Uterus (tissue), 4 donors: Measurements from ENCODE around the gene EED. TPM values are rescaled to one million over a fixed set of nuclear protein-coding genes. Genes with fewer than 3 reads are reported as not detected.
A peak's percentile ranks its signal among the peaks of the same experiment; 100 is the strongest.
"Not testable (repeated sequence)": the region's sequence is repeated elsewhere in the genome, so short reads cannot be mapped to it uniquely, and the experiment has no call there.

Experiments
- DNase-seq, 2 donors: peaks; one replicate each; pipeline ENCODE4 v3.0.0-alpha.2; 2019 to 2020
- H3K27ac ChIP-seq, 2 donors: fragments of 200-600 bp; sonication (generic); 1 replicate in 1 of 2; 2 replicates in 1 of 2; pipeline ENCODE4 v1.5.1; 2016 to 2018
- H3K27me3 ChIP-seq, 2 donors: fragments of 200-600 bp; sonication (generic); one replicate each; pipeline ENCODE4 v1.5.1; 2018 to 2019; ENCODE audit warnings: control low read depth in 1 of 2
- H3K36me3 ChIP-seq, 2 donors: fragments of 200-600 bp; sonication (generic); one replicate each; pipeline ENCODE4 v1.5.1; 2019; ENCODE audit warnings: control low read depth in 1 of 2
- H3K4me1 ChIP-seq, 2 donors: fragments of 200-600 bp; sonication (generic); one replicate each; pipeline ENCODE4 v1.5.1; 2018 to 2019; ENCODE audit warnings: control low read depth in 1 of 2
- H3K4me3 ChIP-seq, 2 donors: fragments of 200-600 bp; sonication (generic); 1 replicate in 1 of 2; 2 replicates in 1 of 2; pipeline ENCODE4 v1.5.1; 2018 to 2019; ENCODE audit warnings: mild to moderate bottlenecking in 1 of 2
- H3K9me3 ChIP-seq, 2 donors: fragments of 200-600 bp; sonication (generic); one replicate each; pipeline ENCODE4 v1.5.1; 2019; ENCODE audit warnings: control low read depth in 1 of 2
- CTCF ChIP-seq, 4 experiments: fragments of 200-600 bp in 2 of 4; fragments of 450-650 bp in 2 of 4; sonication (generic) in 2 of 4; IDR thresholded peaks; one replicate each; pipeline ENCODE4 v1.5.1; 2016 to 2019; ENCODE audit warnings: antibody characterized with exemption in 4 of 4, mild to moderate bottlenecking in 2 of 4, moderate library complexity in 1 of 4
- POLR2A ChIP-seq, 2 donors: fragments of 450-650 bp; IDR thresholded peaks; one replicate each; pipeline ENCODE4 v1.6.1; 2016; ENCODE audit warnings: antibody characterized with exemption in 2 of 2, mild to moderate bottlenecking in 1 of 2, moderate library complexity in 1 of 2
- intact Hi-C: fragments of 100-400 bp; cut with DNase I; formaldehyde crosslinking; loops from one replicate; pipeline ENCODE4 v1.15.1; 2023; ENCODE audit warnings: low total_unique reads
- total RNA-seq, 4 donors: library from RNA; depleted of rRNA in 3 of 4; stranded (reverse); fragments of >200 nt in 3 of 4; gene quantifications; one replicate each; pipeline versions ENCODE4 v1.1.0 to v1.2.4, GENCODE V29; 2014 to 2023
- donor health status: DM: yes; HTN: yes; CAD: no.

EED gene
- total RNA-seq, 4 donors from 2014 or later: 16.4 to 53.8 (median 31.3) TPM

- Histone ChIP-seq H3K27ac (no peak overlapping the region), H3K4me3 (no peak overlapping the region), H3K36me3 (no peaks in the 10 kb centered on the region), H3K9me3 (no peaks in the 10 kb centered on the region), H3K27me3 (no peaks in the 10 kb centered on the region), H3K4me1 (no peaks in the 10 kb centered on the region)
- intact Hi-C loops: no loop called here
- TF ChIP-seq POLR2A (IDR thresholded peaks at IDR 0.05) (no peak), CTCF (IDR thresholded peaks at IDR 0.05) (no peak)
- DNase-seq: no peak
These were observed 35.2 kb downstream of the EED start for GRCh38 chr11:86279747-86280146.

GRCh38 chr11:86287468-86287796 lies 42.9 kb downstream of the EED start:
- Histone ChIP-seq H3K27ac (no peak overlapping the region), H3K27me3 (no peaks in the 10 kb centered on the region), H3K9me3 (no peaks in the 10 kb centered on the region), H3K4me1 (no peaks in the 10 kb centered on the region), H3K36me3 (no peaks in the 10 kb centered on the region), H3K4me3 (no peak overlapping the region)
- DNase-seq: no peak
- intact Hi-C loops: no loop called here
- TF ChIP-seq POLR2A (IDR thresholded peaks at IDR 0.05): no peak

- no peaks in the 10 kb centered on the region for H3K9me3 ChIP-seq
- no peak for DNase-seq
- no peaks in the 10 kb centered on the region for H3K36me3 ChIP-seq
- no peak for TF ChIP-seq CTCF (IDR thresholded peaks at IDR 0.05)
- no peak for TF ChIP-seq POLR2A (IDR thresholded peaks at IDR 0.05)
- intact Hi-C loops: no loop called here
- H3K4me3 ChIP-seq: no peak overlapping the region
- no peaks in the 10 kb centered on the region for H3K4me1 ChIP-seq
- H3K27ac ChIP-seq: no peak overlapping the region
- H3K27me3 ChIP-seq: no peaks in the 10 kb centered on the region
These were observed 44.4 kb downstream of the EED start for GRCh38 chr11:86288776-86289507.

- H3K4me1 ChIP-seq, intact Hi-C loops: not testable (repeated sequence)
These were observed 45.1 kb downstream of the EED start for GRCh38 chr11:86289508-86290280.

GRCh38 chr11:86291466-86292262 lies 47.1 kb downstream of the EED start:
- H3K27ac ChIP-seq: no peak overlapping the region
- intact Hi-C loops: no loop called here
- TF ChIP-seq POLR2A (IDR thresholded peaks at IDR 0.05) (no peak), CTCF (IDR thresholded peaks at IDR 0.05) (peak; percentile 23 to 42 (median 31))
- H3K4me1 ChIP-seq: no peaks in the 10 kb centered on the region
- DNase-seq: peak; percentile 18 to 25
- no peak overlapping the region for H3K4me3 ChIP-seq
- no peaks in the 10 kb centered on the region for H3K36me3 ChIP-seq
- no peaks in the 10 kb centered on the region for H3K9me3 ChIP-seq
- H3K27me3 ChIP-seq: no peaks in the 10 kb centered on the region

More at GRCh38 chr11:86289508-86290280, 45.1 kb downstream of the EED start:
- DNase-seq, H3K9me3 ChIP-seq, H3K36me3 ChIP-seq, H3K4me3 ChIP-seq, H3K27ac ChIP-seq, H3K27me3 ChIP-seq: not testable (repeated sequence)
